GM23338 (cell line): Measurements from ENCODE around the gene P2RY13.

ENCODE experiments used
- CTCF ChIP-seq, 2 experiments: fragments of 200-600 bp in 1 of 2; sonication (generic) in 1 of 2; conservative IDR thresholded peaks; 2 replicates each; pipeline versions ENCODE4 v1.5.1 to v1.6.1; 2016 to 2017; ENCODE audit warnings: antibody characterized with exemption in 2 of 2, low read depth in 2 of 2, mild to moderate bottlenecking in 2 of 2, moderate library complexity in 1 of 2
- EZH2 ChIP-seq: fragments of 200-600 bp; sonication (generic); IDR thresholded peaks from one replicate; pipeline ENCODE4 v1.8.0; 2017; ENCODE audit warnings: antibody characterized with exemption, mild to moderate bottlenecking, low read depth; ENCODE audit not compliant: unreplicated experiment
- EZH2phosphoT487 ChIP-seq: fragments of 200-600 bp; sonication (generic); IDR thresholded peaks from one replicate; pipeline ENCODE4 v1.8.1; 2018; ENCODE audit warnings: antibody characterized with exemption; ENCODE audit not compliant: unreplicated experiment
- REST ChIP-seq: IDR thresholded peaks from one replicate; pipeline ENCODE4 v1.6.1; 2018; ENCODE audit warnings: antibody characterized with exemption; ENCODE audit not compliant: unreplicated experiment

GRCh38 chr3:151366993-151367392 lies 37.6 kb upstream of the P2RY13 start:
- TF ChIP-seq CTCF (conservative IDR thresholded peaks at IDR 0.05; ENCODE audit: low read depth in 2 of 2) (no peak), EZH2 (no peak), REST (no peak), EZH2phosphoT487 (no peak)
